B cell (primary cell): ENCODE data around the gene RBMS3. TPM values are rescaled to one million over a fixed set of nuclear protein-coding genes. Genes with fewer than 3 reads are reported as not detected.

ENCODE experiments used
- ATAC-seq: fragments of 200-7000 bp; cut with Tn5 transposase; one replicate; pipeline ENCODE4 v1.10.0; 2021; ENCODE audit warnings: low read depth, mild to moderate bottlenecking, moderate number of reproducible peaks, moderate library complexity
- CTCF ChIA-PET: fragments of 350-600 bp; sonication (Branson Sonifier 250); formaldehyde crosslinking; loops from one replicate; lab custom pipeline; 2021; ENCODE audit warnings: antibody characterized with exemption, inconsistent platforms; lab: Charles Lee
- POLR2A ChIA-PET: fragments of 350-600 bp; sonication (Branson Sonifier 250); formaldehyde crosslinking; loops from one replicate; lab custom pipeline; 2021; ENCODE audit warnings: antibody characterized with exemption; lab: Charles Lee
- DNase-seq: peaks from one replicate; pipeline ENCODE4 v3.0.0; 2013
- H2AFZ ChIP-seq: 2 replicates; pipeline ENCODE4 v1.6.1; 2012; ENCODE audit warnings: mild to moderate bottlenecking, low read depth, low read length; ENCODE audit not compliant: insufficient read depth, poor library complexity, severe bottlenecking
- H3K27ac ChIP-seq, 2 donors: 1 replicate in 1 of 2; 2 replicates in 1 of 2; pipeline ENCODE4 v1.5.1; 2012 to 2013; ENCODE audit warnings: low read length in 2 of 2, mild to moderate bottlenecking in 2 of 2, moderate library complexity in 1 of 2
- H3K27me3 ChIP-seq, 4 experiments: fragments of 200-600 bp in 1 of 4; sonication (generic) in 1 of 4; replicated peaks in 1 of 4; 1 replicate in 2 of 4; 2 replicates in 2 of 4; pipeline versions ENCODE4 v1.6.1 to v1.7.0; 2013 to 2016; ENCODE audit warnings: low read length in 3 of 4, mild to moderate bottlenecking in 2 of 4, mixed read lengths in 1 of 4, moderate library complexity in 1 of 4; ENCODE audit not compliant: insufficient read depth in 4 of 4, control insufficient read depth in 3 of 4; ENCODE audit errors: control extremely low read depth in 1 of 4
- H3K36me3 ChIP-seq, 2 experiments: replicated peaks in 1 of 2; 1 replicate in 1 of 2; 2 replicates in 1 of 2; pipeline versions ENCODE4 v1.6.1 to v1.7.1; 2013; ENCODE audit warnings: low read length in 1 of 2; ENCODE audit not compliant: insufficient read depth in 2 of 2, control insufficient read depth in 1 of 2; ENCODE audit errors: control extremely low read depth in 1 of 2, extremely low read depth in 1 of 2
- H3K4me1 ChIP-seq, 2 donors: fragments of 200-600 bp in 1 of 2; sonication (generic) in 1 of 2; 1 replicate in 1 of 2; 2 replicates in 1 of 2; pipeline versions ENCODE4 v1.5.1 to v1.6.1; 2013 to 2017; ENCODE audit warnings: low read length in 2 of 2; ENCODE audit not compliant: control insufficient read depth in 2 of 2, insufficient read depth in 2 of 2
- H3K4me2 ChIP-seq: replicated peaks from 2 replicates; pipeline ENCODE3; 2012; ENCODE audit warnings: mild to moderate bottlenecking, low read depth, low read length; ENCODE audit not compliant: poor library complexity, severe bottlenecking
- H3K4me3 ChIP-seq, 5 experiments: fragments of 200-600 bp in 1 of 5; sonication (generic) in 1 of 5; 1 replicate in 3 of 5; 2 replicates in 2 of 5; pipeline versions ENCODE4 v1.5.1 to v1.7.0; 2011 to 2016; ENCODE audit warnings: low read length in 4 of 5, mild to moderate bottlenecking in 4 of 5, low read depth in 2 of 5, control low read depth in 1 of 5, moderate library complexity in 1 of 5; ENCODE audit not compliant: insufficient read depth in 1 of 5; ENCODE audit errors: control extremely low read depth in 1 of 5, extremely low read depth in 1 of 5
- H3K79me2 ChIP-seq: fragments of 200-600 bp; sonication (generic); one replicate; pipeline ENCODE4 v1.6.0; 2016; ENCODE audit warnings: low read length; ENCODE audit not compliant: control insufficient read depth, insufficient read depth
- H3K9ac ChIP-seq: fragments of 200-600 bp; sonication (generic); 2 replicates; pipeline ENCODE4 v1.6.1; 2017; ENCODE audit warnings: mild to moderate bottlenecking, low read length, moderate library complexity
- H3K9me3 ChIP-seq, 3 donors: one replicate each; pipeline versions ENCODE4 v1.6.1 to v1.7.1; 2013; ENCODE audit warnings: low read length in 2 of 3; ENCODE audit not compliant: control insufficient read depth in 2 of 3, insufficient read depth in 1 of 3; ENCODE audit errors: control extremely low read depth in 1 of 3
- H4K20me1 ChIP-seq: 2 replicates; pipeline ENCODE4 v1.6.0; 2012; ENCODE audit warnings: mild to moderate bottlenecking, low read length; ENCODE audit not compliant: insufficient read depth, control insufficient read depth, poor library complexity, severe bottlenecking
- H3K27ac Mint-ChIP-seq: one replicate; pipeline ENCODE4 v1.8.0; 2021; ENCODE audit warnings: mixed read lengths
- H3K27me3 Mint-ChIP-seq: one replicate; pipeline ENCODE4 v1.8.0; 2021; ENCODE audit warnings: mixed read lengths
- H3K4me1 Mint-ChIP-seq: one replicate; pipeline ENCODE4 v1.8.0; 2021; ENCODE audit warnings: mixed read lengths
- H3K4me3 Mint-ChIP-seq: one replicate; pipeline ENCODE4 v1.8.0; 2021; ENCODE audit warnings: mixed read lengths
- H3K9me3 Mint-ChIP-seq: one replicate; pipeline ENCODE4 v1.8.0; 2022; ENCODE audit warnings: mixed read lengths; ENCODE audit not compliant: insufficient read depth
- CTCF ChIP-seq: fragments of 200-600 bp; IDR thresholded peaks from one replicate; pipeline ENCODE4 v1.8.0; 2022; ENCODE audit warnings: antibody characterized with exemption, mild to moderate bottlenecking
- EZH2 ChIP-seq: IDR thresholded peaks from 2 replicates; pipeline ENCODE4 v1.6.1; 2012; ENCODE audit warnings: borderline replicate concordance, low read depth, mild to moderate bottlenecking, moderate library complexity, low read length; ENCODE audit not compliant: insufficient read depth, poor library complexity, severe bottlenecking
- WGBS: methylation state at CpG from one replicate; pipeline ENCODE4 v1.1.5; 2013; ENCODE audit warnings: missing lambda C conversion rate; ENCODE audit not compliant: insufficient coverage; 5-methylcytosine and 5-hydroxymethylcytosine counted together
- intact Hi-C: fragments of 100-400 bp; cut with micrococcal nuclease; formaldehyde crosslinking; loops from one replicate; pipeline ENCODE4 v1.10.0; 2022
- polyA plus RNA-seq: library from polyadenylated mRNA; depleted of rRNA; stranded (reverse); fragments of >200 nt; gene quantifications from 2 replicates; pipeline ENCODE4 v1.2.3, GENCODE V29; 2012
- total RNA-seq, 2 donors: library from RNA; stranded (reverse); fragments of 120-200 nt in 1 of 2; gene quantifications; 1 replicate in 1 of 2; 2 replicates in 1 of 2; pipeline versions ENCODE4 v1.2.3 to v1.2.4, GENCODE V29; 2013 to 2022

Gene RBMS3
- total and polyA plus RNA-seq, 2 donors (not counting 1 experiment from before 2014, with no cell fraction given): not detected

DNA sequence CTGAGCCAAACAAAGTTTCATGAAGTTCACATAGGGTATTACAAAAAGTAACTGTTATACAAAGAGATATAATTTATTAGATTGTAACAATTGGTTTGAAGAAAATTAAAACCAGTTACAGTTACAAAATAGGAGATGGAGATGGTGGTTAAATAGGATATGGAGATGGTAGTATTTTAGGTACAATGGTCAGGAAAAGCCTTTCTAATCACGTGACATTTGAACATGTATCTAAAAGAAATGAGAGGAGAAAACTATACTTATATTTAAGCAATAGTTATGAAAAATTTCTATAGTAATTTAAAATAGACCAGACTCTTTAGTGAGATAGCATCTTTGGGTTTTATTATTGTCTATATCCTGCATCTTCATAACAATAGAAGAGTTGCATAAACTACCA, 312.9 kb downstream of the RBMS3 start:
- H3K9ac ChIP-seq: no peak overlapping the region
- intact Hi-C loops: no loop called here
- H3K79me2 ChIP-seq: no peaks in the 10 kb centered on the region
- Mint-ChIP-seq H3K27me3 (no peaks in the 10 kb centered on the region), H3K4me1 (no peaks in the 10 kb centered on the region), H3K9me3 (peaks cover 3% of the 10 kb centered on the region), H3K27ac (no peak overlapping the region), H3K4me3 (no peak overlapping the region)
- H4K20me1 ChIP-seq: no peaks in the 10 kb centered on the region
- no peaks in the 10 kb centered on the region for H3K9me3 ChIP-seq
- no peak overlapping the region for H2AFZ ChIP-seq
- H3K27ac ChIP-seq: no peak overlapping the region
- H3K4me3 ChIP-seq: no peak overlapping the region
- no peak overlapping the region for H3K4me2 ChIP-seq
- no peak for ATAC-seq
- no peaks in the 10 kb centered on the region for H3K4me1 ChIP-seq
- CTCF ChIA-PET: no interaction called here
- H3K27me3 ChIP-seq: no peaks in the 10 kb centered on the region
- WGBS: no CpG with 5 or more reads among the region's 1 CpG
- TF ChIP-seq EZH2: no peak
- TF ChIP-seq CTCF: no peak
- DNase-seq: no peak
- POLR2A ChIA-PET: no interaction called here
- no peaks in the 10 kb centered on the region for H3K36me3 ChIP-seq

DNA sequence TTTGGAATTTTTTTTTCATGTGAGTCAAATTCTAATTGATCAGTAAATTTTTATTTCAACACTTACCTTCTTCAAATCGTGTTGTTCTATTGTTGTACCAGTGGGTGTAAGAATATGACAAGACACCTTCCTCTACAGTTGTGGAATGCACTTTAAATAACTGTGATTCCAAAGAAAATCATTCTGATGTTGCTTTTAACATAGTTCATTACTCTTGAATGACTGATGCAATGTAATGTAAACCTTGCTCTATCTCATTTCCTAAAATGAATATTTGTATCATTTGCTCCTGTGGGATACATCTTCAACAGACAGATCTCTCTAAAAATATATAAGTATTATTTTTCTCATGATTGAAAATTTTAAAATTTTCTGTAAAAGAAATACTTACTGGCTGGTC, 313.4 kb downstream of the RBMS3 start:
- H3K36me3 ChIP-seq: no peaks in the 10 kb centered on the region
- H3K4me2 ChIP-seq: no peak overlapping the region
- no peaks in the 10 kb centered on the region for H3K4me1 Mint-ChIP-seq
- peaks cover 3% of the 10 kb centered on the region for H3K9me3 Mint-ChIP-seq
- H2AFZ ChIP-seq: no peak overlapping the region
- no peaks in the 10 kb centered on the region for H3K4me1 ChIP-seq
- ChIA-PET CTCF (no interaction called here), POLR2A (no interaction called here)
- DNase-seq (no peak), ATAC-seq (no peak)
- H3K27ac ChIP-seq: no peak overlapping the region
- intact Hi-C loops: no loop called here
- H3K4me3 Mint-ChIP-seq: no peak overlapping the region
- TF ChIP-seq EZH2: no peak
- no peak for TF ChIP-seq CTCF
- H3K4me3 ChIP-seq: no peak overlapping the region
- H3K27ac Mint-ChIP-seq: no peak overlapping the region
- H3K9ac ChIP-seq: no peak overlapping the region
- no CpG with 5 or more reads among the region's 1 CpG for WGBS
- H3K27me3 ChIP-seq: no peaks in the 10 kb centered on the region
- H4K20me1 ChIP-seq: no peaks in the 10 kb centered on the region
- no peaks in the 10 kb centered on the region for H3K9me3 ChIP-seq
- H3K27me3 Mint-ChIP-seq: no peaks in the 10 kb centered on the region
- H3K79me2 ChIP-seq: no peaks in the 10 kb centered on the region
